Neural progenitor cell (in vitro differentiated cells): ENCODE measurements around the gene LDOC1. TPM values are rescaled to one million over a fixed set of nuclear protein-coding genes. Genes with fewer than 3 reads are reported as not detected.
"Not testable (repeated sequence)": the region's sequence is repeated elsewhere in the genome, so short reads cannot be mapped to it uniquely, and the experiment has no call there.

Experiments
- DNase-seq: peaks from one replicate; pipeline ENCODE4 v3.0.0-alpha.2; 2016; ENCODE audit warnings: low spot score
- H2AFZ ChIP-seq: fragments of 200-600 bp; sonication (generic); replicated peaks from 2 replicates; pipeline ENCODE4 v1.6.1; 2016; ENCODE audit warnings: antibody characterized with exemption
- H3F3A ChIP-seq: fragments of 200-600 bp; sonication (generic); 2 replicates; pipeline ENCODE4 v1.6.1; 2016; ENCODE audit warnings: antibody characterized with exemption, low read depth
- H3K27ac ChIP-seq: fragments of 200-600 bp; sonication (generic); 2 replicates; pipeline ENCODE4 v1.5.1; 2016; ENCODE audit warnings: mild to moderate bottlenecking
- H3K27me3 ChIP-seq: fragments of 200-600 bp; sonication (generic); 2 replicates; pipeline ENCODE4 v1.6.1; 2016; ENCODE audit warnings: mild to moderate bottlenecking, moderate library complexity
- H3K36me3 ChIP-seq: fragments of 200-600 bp; sonication (generic); 2 replicates; pipeline ENCODE4 v1.5.1; 2016
- H3K4me1 ChIP-seq: fragments of 200-600 bp; sonication (generic); 2 replicates; pipeline ENCODE4 v1.6.1; 2016; ENCODE audit warnings: mixed run types
- H3K4me2 ChIP-seq: fragments of 200-600 bp; sonication (generic); 2 replicates; pipeline ENCODE4 v1.6.1; 2016
- H3K4me3 ChIP-seq: fragments of 200-600 bp; sonication (generic); 2 replicates; pipeline ENCODE4 v1.5.1; 2016
- H3K79me2 ChIP-seq: fragments of 200-600 bp; sonication (generic); 2 replicates; pipeline ENCODE4 v1.6.1; 2016; ENCODE audit warnings: low read depth
- H3K9ac ChIP-seq: fragments of 200-600 bp; sonication (generic); 2 replicates; pipeline ENCODE4 v1.6.1; 2016
- H3K9me3 ChIP-seq: fragments of 200-600 bp; sonication (generic); 2 replicates; pipeline ENCODE4 v1.5.1; 2016; ENCODE audit warnings: low read depth
- H4K20me1 ChIP-seq: fragments of 200-600 bp; sonication (generic); 2 replicates; pipeline ENCODE4 v1.6.1; 2016; ENCODE audit warnings: low read depth
- H3K27ac Mint-ChIP-seq: 3 replicates; pipeline ENCODE4 v1.8.0; 2021; ENCODE audit warnings: mixed read lengths
- H3K27me3 Mint-ChIP-seq: 2 replicates; pipeline ENCODE4 v1.8.0; 2022; ENCODE audit warnings: low read depth, mild to moderate bottlenecking, inconsistent platforms, moderate library complexity, mixed read lengths; ENCODE audit not compliant: insufficient read depth
- H3K36me3 Mint-ChIP-seq: 3 replicates; pipeline ENCODE4 v1.8.0; 2021; ENCODE audit warnings: mixed read lengths
- H3K4me1 Mint-ChIP-seq: 3 replicates; pipeline ENCODE4 v1.8.0; 2021; ENCODE audit warnings: mixed read lengths
- H3K4me3 Mint-ChIP-seq: 3 replicates; pipeline ENCODE4 v1.8.0; 2021; ENCODE audit warnings: mild to moderate bottlenecking, moderate library complexity, mixed read lengths
- H3K9me3 Mint-ChIP-seq: 3 replicates; pipeline ENCODE4 v1.8.0; 2020; ENCODE audit warnings: mixed read lengths
- EZH2 ChIP-seq: fragments of 200-600 bp; sonication (generic); IDR thresholded peaks from 2 replicates; pipeline ENCODE4 v1.6.1; 2017; ENCODE audit warnings: antibody characterized with exemption, mild to moderate bottlenecking, moderate library complexity
- EZH2phosphoT487 ChIP-seq: fragments of 200-600 bp; sonication (generic); IDR thresholded peaks from 2 replicates; pipeline ENCODE4 v1.6.1; 2017; ENCODE audit warnings: antibody characterized with exemption
- total RNA-seq: library from RNA; depleted of rRNA; stranded (reverse); fragments of >200 nt; gene quantifications from 2 replicates; pipeline ENCODE4 v1.2.3, GENCODE V29; 2015; ENCODE audit warnings: low replicate concordance
- TF ChIP-seq, protein P1 (sequence below): fragments of 200-600 bp; sonication (generic); IDR thresholded peaks from 2 replicates; pipeline ENCODE4 v1.5.1; 2017; ENCODE audit warnings: antibody characterized with exemption, mild to moderate bottlenecking

LDOC1 gene
- total RNA-seq, 1 donor from 2014 or later = 3.7 TPM

DNA sequence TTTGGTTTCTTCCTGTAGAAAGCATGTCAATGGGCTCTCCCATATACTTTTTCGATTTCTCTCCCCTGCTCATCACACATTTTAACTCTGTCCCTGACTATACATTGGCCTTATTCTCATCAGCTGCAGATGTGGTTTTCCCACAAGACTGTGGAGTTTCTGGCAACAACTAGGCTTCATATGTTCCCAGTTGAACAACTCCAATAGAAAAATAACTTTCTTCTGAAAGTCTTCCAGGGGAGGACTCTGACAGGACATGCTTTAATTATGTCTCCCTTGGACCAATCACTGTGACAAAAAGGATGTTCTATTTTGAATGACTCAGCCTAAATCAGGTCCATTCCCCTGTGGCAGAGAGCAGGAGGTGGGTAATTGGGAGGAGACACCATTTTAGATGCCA, 37.3 kb upstream of the LDOC1 start:
- Histone ChIP-seq H3K27ac (no peak overlapping the region), H3K4me2 (no peak overlapping the region), H3K79me2 (no peaks in the 10 kb centered on the region), H3K36me3 (no peaks in the 10 kb centered on the region), H3K4me3 (no peak overlapping the region), H2AFZ (no peak overlapping the region), H3K27me3 (no peaks in the 10 kb centered on the region), H3K4me1 (no peaks in the 10 kb centered on the region), H3F3A (no peaks in the 10 kb centered on the region), H3K9ac (no peak overlapping the region), H4K20me1 (no peaks in the 10 kb centered on the region), H3K9me3 (no peaks in the 10 kb centered on the region)
- TF ChIP-seq, protein P1, sequence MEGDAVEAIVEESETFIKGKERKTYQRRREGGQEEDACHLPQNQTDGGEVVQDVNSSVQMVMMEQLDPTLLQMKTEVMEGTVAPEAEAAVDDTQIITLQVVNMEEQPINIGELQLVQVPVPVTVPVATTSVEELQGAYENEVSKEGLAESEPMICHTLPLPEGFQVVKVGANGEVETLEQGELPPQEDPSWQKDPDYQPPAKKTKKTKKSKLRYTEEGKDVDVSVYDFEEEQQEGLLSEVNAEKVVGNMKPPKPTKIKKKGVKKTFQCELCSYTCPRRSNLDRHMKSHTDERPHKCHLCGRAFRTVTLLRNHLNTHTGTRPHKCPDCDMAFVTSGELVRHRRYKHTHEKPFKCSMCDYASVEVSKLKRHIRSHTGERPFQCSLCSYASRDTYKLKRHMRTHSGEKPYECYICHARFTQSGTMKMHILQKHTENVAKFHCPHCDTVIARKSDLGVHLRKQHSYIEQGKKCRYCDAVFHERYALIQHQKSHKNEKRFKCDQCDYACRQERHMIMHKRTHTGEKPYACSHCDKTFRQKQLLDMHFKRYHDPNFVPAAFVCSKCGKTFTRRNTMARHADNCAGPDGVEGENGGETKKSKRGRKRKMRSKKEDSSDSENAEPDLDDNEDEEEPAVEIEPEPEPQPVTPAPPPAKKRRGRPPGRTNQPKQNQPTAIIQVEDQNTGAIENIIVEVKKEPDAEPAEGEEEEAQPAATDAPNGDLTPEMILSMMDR = no peak
- TF ChIP-seq EZH2phosphoT487 = no peak
- no peak for TF ChIP-seq EZH2
- DNase-seq = no peak
- peaks cover 3% of the 10 kb centered on the region for H3K9me3 Mint-ChIP-seq
- H3K36me3 Mint-ChIP-seq = no peaks in the 10 kb centered on the region
- H3K4me1 Mint-ChIP-seq = no peaks in the 10 kb centered on the region
- H3K27me3 Mint-ChIP-seq = no peaks in the 10 kb centered on the region
- no peak overlapping the region for H3K27ac Mint-ChIP-seq
- no peak overlapping the region for H3K4me3 Mint-ChIP-seq

DNA sequence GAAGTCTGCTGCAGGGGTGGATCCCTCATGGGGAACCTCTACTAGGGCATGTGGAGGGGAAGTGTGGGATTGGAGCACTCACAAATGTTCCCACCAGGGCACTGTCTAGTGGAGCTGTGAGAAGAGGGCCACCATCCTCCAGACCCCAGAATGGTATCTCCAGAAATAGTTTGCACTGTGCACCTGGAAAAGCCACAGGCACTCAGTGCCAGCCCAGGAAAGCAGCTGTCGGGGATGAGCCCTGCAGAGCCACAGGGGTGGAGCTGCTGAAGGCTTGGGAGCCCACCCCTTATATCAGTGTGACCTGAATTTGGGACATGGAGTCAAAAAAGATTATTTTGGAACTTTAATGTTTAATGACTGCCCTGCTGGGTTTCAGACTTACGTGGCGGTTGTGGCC, 25.0 kb upstream of the LDOC1 start:
- TF ChIP-seq, protein P1 = no peak
- TF ChIP-seq EZH2 = no peak
- TF ChIP-seq EZH2phosphoT487 = no peak

GRCh38 chrX:141188573-141188972, 11.6 kb upstream of the LDOC1 start:
- H3K27me3 ChIP-seq, H3K27ac Mint-ChIP-seq, H3F3A ChIP-seq, H3K79me2 ChIP-seq, H3K9ac ChIP-seq, H3K4me1 ChIP-seq, H2AFZ ChIP-seq, H3K4me3 ChIP-seq, H3K36me3 Mint-ChIP-seq, H3K4me1 Mint-ChIP-seq, H3K27me3 Mint-ChIP-seq, H3K27ac ChIP-seq, H3K4me2 ChIP-seq, H4K20me1 ChIP-seq, H3K36me3 ChIP-seq, H3K4me3 Mint-ChIP-seq, DNase-seq, H3K9me3 ChIP-seq: not testable (repeated sequence)
- peaks cover 19% of the 10 kb centered on the region for H3K9me3 Mint-ChIP-seq

More for the DNA sequence above, 25.0 kb upstream of the LDOC1 start:
- Histone ChIP-seq H3K4me1 (no peaks in the 10 kb centered on the region), H3K79me2 (no peaks in the 10 kb centered on the region), H3K9me3 (peaks cover 3% of the 10 kb centered on the region), H3K36me3 (no peaks in the 10 kb centered on the region), H3K27ac (no peak overlapping the region), H4K20me1 (no peaks in the 10 kb centered on the region), H2AFZ (no peak overlapping the region), H3K27me3 (no peaks in the 10 kb centered on the region), H3K9ac (no peak overlapping the region), H3K4me3 (no peak overlapping the region), H3F3A (no peaks in the 10 kb centered on the region), H3K4me2 (no peak overlapping the region)
- no peaks in the 10 kb centered on the region for H3K4me1 Mint-ChIP-seq
- no peak overlapping the region for H3K27ac Mint-ChIP-seq
- H3K36me3 Mint-ChIP-seq = no peaks in the 10 kb centered on the region
- peaks cover 4% of the 10 kb centered on the region for H3K27me3 Mint-ChIP-seq
- H3K4me3 Mint-ChIP-seq = no peak overlapping the region
- DNase-seq = no peak
- peaks cover 9% of the 10 kb centered on the region for H3K9me3 Mint-ChIP-seq

DNA sequence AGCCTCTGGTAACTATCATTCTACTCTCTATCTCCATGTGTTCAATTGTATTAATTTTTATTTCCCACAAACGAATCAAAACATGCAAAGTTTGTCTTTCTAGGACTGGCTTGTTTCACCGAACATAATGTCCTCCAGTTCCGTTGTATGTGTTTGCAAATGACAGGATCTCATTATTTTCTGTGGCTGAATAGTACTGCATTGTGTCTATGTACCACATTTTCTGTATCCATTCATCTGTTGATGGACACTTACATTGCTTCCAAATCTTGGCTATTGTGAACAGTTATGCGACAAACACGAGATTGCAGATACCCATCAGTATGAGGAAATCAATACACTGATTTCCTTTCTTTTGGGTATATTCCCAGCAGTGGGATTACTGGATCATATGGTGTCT, 8.4 kb upstream of the LDOC1 start:
- H3K9me3 Mint-ChIP-seq = peaks cover 14% of the 10 kb centered on the region
- no peak for DNase-seq
- no peak overlapping the region for H3K9ac ChIP-seq
- H3K4me3 ChIP-seq = no peak overlapping the region
- no peaks in the 10 kb centered on the region for H3K4me1 ChIP-seq
- no peak overlapping the region for H3K4me3 Mint-ChIP-seq
- H4K20me1 ChIP-seq = no peaks in the 10 kb centered on the region
- no peaks in the 10 kb centered on the region for H3K27me3 ChIP-seq
- no peaks in the 10 kb centered on the region for H3K4me1 Mint-ChIP-seq
- H3F3A ChIP-seq = no peaks in the 10 kb centered on the region
- no peaks in the 10 kb centered on the region for H3K36me3 ChIP-seq
- TF ChIP-seq EZH2phosphoT487 = no peak
- TF ChIP-seq EZH2 = no peak
- TF ChIP-seq, protein P1 = no peak
- H3K27me3 Mint-ChIP-seq = peaks cover 4% of the 10 kb centered on the region
- H2AFZ ChIP-seq = no peak overlapping the region
- H3K4me2 ChIP-seq = no peak overlapping the region
- no peaks in the 10 kb centered on the region for H3K79me2 ChIP-seq
- H3K9me3 ChIP-seq = peaks cover 3% of the 10 kb centered on the region
- H3K27ac Mint-ChIP-seq = no peak overlapping the region
- H3K27ac ChIP-seq = no peak overlapping the region
- H3K36me3 Mint-ChIP-seq = no peaks in the 10 kb centered on the region
